Thymus (tissue), 11 donors: ENCODE results near the gene TENM3. TPM values are rescaled to one million over a fixed set of nuclear protein-coding genes. Genes with fewer than 3 reads are reported as not detected.

Experiments
- DNase-seq, 9 donors: peaks; one replicate each; pipeline ENCODE4 v3.0.0-alpha.2; 2013; ENCODE audit warnings: low spot score in 9 of 9, low read depth in 6 of 9, missing footprints in 1 of 9
- H3K27ac ChIP-seq, 2 donors: one replicate each; pipeline ENCODE4 v1.5.1; 2013; ENCODE audit warnings: control low read depth in 1 of 2, low read depth in 1 of 2, low read length in 1 of 2, mild to moderate bottlenecking in 1 of 2, moderate library complexity in 1 of 2
- H3K27me3 ChIP-seq, 2 donors: one replicate each; pipeline ENCODE4 v1.5.1; 2013; ENCODE audit warnings: low read length in 1 of 2; ENCODE audit not compliant: control insufficient read depth in 2 of 2, insufficient read depth in 1 of 2
- H3K36me3 ChIP-seq, 2 donors: one replicate each; pipeline ENCODE4 v1.5.1; 2013; ENCODE audit warnings: low read length in 1 of 2, mild to moderate bottlenecking in 1 of 2, moderate library complexity in 1 of 2; ENCODE audit not compliant: control insufficient read depth in 2 of 2, insufficient read depth in 2 of 2
- H3K4me1 ChIP-seq, 2 donors: one replicate each; pipeline ENCODE4 v1.5.1; 2013; ENCODE audit warnings: low read length in 2 of 2; ENCODE audit not compliant: control insufficient read depth in 2 of 2, insufficient read depth in 2 of 2
- H3K4me3 ChIP-seq, 2 donors: one replicate each; pipeline ENCODE4 v1.5.1; 2013; ENCODE audit warnings: low read length in 2 of 2, control low read depth in 1 of 2, mild to moderate bottlenecking in 1 of 2
- H3K9me3 ChIP-seq, 2 donors: one replicate each; pipeline ENCODE4 v1.5.1; 2013; ENCODE audit warnings: low read length in 1 of 2, mild to moderate bottlenecking in 1 of 2; ENCODE audit not compliant: control insufficient read depth in 2 of 2, insufficient read depth in 1 of 2
- WGBS: extraction: QIAGEN DNeasy Blood & Tissue Kit; methylation state at CpG from one replicate; pipeline ENCODE4 v1.1.7; 2013; 5-methylcytosine and 5-hydroxymethylcytosine counted together
- polyA plus RNA-seq: library from polyadenylated mRNA; stranded (reverse); fragments of 200-250 nt; gene quantifications from one replicate; pipeline ENCODE4 v1.2.3, GENCODE V29; 2013
- total RNA-seq: library from RNA; stranded (reverse); fragments of 120-200 nt; gene quantifications from one replicate; pipeline ENCODE4 v1.2.4, GENCODE V29; 2013
- donor health status: healthy.

Gene TENM3
- total and polyA plus RNA-seq, 2 donors, result 2.1 to 9.5 TPM

DNA sequence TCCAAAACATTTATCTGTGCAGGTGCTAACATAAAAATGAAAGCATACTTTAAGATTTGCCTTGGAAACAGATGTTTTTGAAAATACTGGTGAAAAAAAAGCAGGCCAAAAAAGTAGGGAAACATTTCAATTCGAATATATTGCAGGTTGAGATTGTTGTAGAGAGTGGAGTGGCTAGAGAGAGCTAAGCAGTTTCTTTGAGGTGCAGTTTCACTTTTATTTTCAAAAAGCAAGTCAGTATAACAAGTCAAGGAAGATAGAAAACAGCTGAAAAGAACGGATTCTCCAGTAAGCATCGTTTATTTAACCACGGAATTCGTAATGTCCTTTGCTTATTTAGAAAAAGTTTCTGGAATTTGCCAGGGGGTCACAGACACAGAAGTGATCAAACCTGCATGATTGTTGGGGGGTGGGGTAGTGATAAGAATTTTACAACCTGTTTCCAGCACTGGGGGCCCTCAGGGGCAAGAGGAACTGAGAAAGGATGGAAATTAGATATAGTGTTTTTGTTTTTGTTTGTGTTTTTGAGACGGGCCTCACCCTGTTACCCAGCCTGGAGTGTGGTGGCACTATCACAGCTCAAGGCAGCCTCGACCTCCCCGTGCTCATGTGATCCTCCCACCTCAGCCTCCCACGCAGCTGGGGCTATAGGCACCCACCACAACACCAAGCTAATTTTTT lies 175.0 kb downstream of the TENM3 start:
- WGBS, result 86% methylated on average over 9 of the region's 9 CpGs
- Histone ChIP-seq H3K27me3 (no peaks in the 10 kb centered on the region), H3K9me3 (peaks cover 0 to 6% of the 10 kb centered on the region in 2 donors), H3K36me3 (no peaks in the 10 kb centered on the region), H3K27ac (no peak overlapping the region), H3K4me1 (no peaks in the 10 kb centered on the region), H3K4me3 (no peak overlapping the region)
- DNase-seq, result no peak

DNA sequence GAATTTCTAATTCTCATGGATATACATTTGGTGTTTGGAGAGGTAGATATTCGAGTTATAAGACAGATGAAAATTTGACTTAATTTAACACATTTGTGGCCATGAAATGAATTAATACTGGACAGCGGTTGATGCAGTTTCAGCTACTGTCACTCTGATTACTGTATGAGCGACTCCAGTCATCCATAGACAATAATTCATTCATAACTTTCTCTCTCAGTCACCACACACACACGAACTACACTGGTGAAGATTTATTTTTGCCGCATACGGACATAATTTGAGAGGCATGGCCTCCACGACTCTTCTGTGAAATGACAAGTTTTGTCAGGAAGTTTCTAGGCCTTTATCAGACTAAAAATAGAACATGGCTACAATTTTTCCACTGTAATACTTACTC lies 177.0 kb downstream of the TENM3 start:
- Histone ChIP-seq H3K4me1 (no peaks in the 10 kb centered on the region), H3K27me3 (no peaks in the 10 kb centered on the region), H3K36me3 (no peaks in the 10 kb centered on the region), H3K9me3 (peaks cover 0 to 2% of the 10 kb centered on the region in 2 donors), H3K4me3 (no peak overlapping the region), H3K27ac (no peak overlapping the region)
- 87% methylated on average over 7 of the region's 7 CpGs for WGBS
- DNase-seq, result no peak

DNA sequence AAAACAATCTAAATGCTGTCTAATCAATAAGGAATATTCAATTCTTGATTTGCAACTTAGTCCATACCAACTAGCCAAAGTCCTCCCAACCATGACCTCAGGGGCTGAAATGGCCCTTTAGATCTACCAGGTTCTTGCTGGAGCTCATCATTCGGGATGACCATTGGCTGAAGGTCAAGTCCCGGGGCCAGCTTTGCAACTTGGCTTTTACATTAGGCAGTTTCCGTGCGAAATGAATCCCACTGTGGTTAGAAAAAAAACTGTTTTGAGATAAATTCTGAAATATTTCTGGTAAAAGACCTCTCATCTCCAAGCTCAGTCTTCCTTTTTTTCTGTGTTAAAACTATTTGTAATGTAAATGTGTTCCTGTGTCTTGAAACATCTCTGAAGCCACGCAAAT lies 178.6 kb downstream of the TENM3 start:
- Histone ChIP-seq H3K4me1 (no peaks in the 10 kb centered on the region), H3K27me3 (no peaks in the 10 kb centered on the region), H3K4me3 (no peak overlapping the region), H3K9me3 (peaks cover 0 to 2% of the 10 kb centered on the region in 2 donors), H3K27ac (no peak overlapping the region), H3K36me3 (no peaks in the 10 kb centered on the region)
- DNase-seq, result no peak
- 93% methylated on average over 5 of the region's 5 CpGs for WGBS

DNA sequence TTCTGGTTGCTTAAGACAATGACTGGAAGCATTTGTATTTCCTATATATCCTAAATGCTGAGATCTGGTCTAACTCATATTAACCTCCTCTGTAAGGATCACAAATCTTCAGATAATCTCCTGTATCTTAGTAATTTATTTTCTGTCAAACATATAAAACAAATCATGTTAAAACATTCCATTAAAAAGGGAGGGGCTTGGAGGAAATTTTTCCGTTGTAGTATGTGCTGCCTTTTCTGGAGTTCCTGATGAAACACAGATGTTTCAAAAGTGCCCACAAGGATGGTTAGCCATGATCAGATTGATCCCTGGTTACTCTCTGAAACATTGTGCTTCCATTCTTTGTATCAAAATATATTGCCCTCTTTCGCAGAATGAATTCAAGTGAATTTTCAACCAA lies 182.1 kb downstream of the TENM3 start:
- Histone ChIP-seq H3K36me3 (no peaks in the 10 kb centered on the region), H3K4me1 (no peaks in the 10 kb centered on the region), H3K27me3 (no peaks in the 10 kb centered on the region), H3K27ac (no peak overlapping the region), H3K4me3 (no peak overlapping the region), H3K9me3 (no peaks in the 10 kb centered on the region)
- 94% methylated on average over 2 of the region's 2 CpGs for WGBS
- no peak for DNase-seq

DNA sequence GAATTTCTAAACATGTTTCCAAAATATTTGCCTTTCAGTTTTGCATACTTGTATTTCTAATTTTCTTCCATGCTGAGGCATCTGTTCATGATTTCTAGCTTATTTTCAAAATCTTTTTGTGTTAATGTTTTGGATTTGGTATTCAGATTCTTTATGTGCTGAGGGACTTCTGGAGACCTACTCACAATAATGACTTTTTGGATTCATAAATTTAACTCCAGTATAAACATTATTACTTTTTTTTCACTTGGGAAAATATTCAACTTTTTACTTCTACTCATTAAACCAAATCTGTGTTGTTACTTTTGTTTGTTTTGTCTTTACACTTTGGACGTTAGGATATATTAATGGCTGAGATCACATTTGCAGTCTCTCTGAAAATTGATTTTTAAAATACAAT lies 183.7 kb downstream of the TENM3 start:
- H3K36me3 ChIP-seq, result no peaks in the 10 kb centered on the region
- H3K9me3 ChIP-seq, result no peaks in the 10 kb centered on the region
- H3K4me3 ChIP-seq, result no peak overlapping the region
- no peaks in the 10 kb centered on the region for H3K27me3 ChIP-seq
- H3K4me1 ChIP-seq, result no peaks in the 10 kb centered on the region
- no peak for DNase-seq
- 84% methylated on average over 1 of the region's 1 CpG for WGBS
- no peak overlapping the region for H3K27ac ChIP-seq

GRCh38 chr4:182427554-182427953 lies 184.4 kb downstream of the TENM3 start:
- no peak overlapping the region for H3K27ac ChIP-seq
- no peaks in the 10 kb centered on the region for H3K9me3 ChIP-seq
- WGBS, result 97% methylated on average over 2 of the region's 2 CpGs
- H3K4me3 ChIP-seq, result no peak overlapping the region
- no peaks in the 10 kb centered on the region for H3K27me3 ChIP-seq
- no peaks in the 10 kb centered on the region for H3K36me3 ChIP-seq
- H3K4me1 ChIP-seq, result no peaks in the 10 kb centered on the region
- DNase-seq, result no peak

DNA sequence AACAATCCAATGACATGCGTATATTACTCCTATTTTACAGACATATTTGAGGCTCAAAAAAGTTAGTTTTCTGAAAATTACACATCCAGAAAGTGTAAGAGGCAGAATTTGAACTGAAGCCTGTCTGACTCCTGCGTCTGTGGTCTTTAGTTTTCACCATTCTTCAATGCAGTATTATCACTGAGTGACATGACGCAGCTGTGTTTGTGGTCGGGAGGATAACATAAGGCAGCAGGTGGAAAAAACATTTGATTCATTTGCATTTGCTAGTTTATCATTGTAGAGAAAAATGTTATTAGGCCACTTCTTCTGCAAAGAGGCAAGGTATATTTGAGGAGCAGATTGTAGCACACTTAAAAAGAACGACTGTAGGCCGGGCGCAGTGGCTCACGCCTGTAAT lies 186.7 kb downstream of the TENM3 start:
- Histone ChIP-seq H3K27me3 (no peaks in the 10 kb centered on the region), H3K9me3 (no peaks in the 10 kb centered on the region), H3K27ac (no peak overlapping the region), H3K36me3 (no peaks in the 10 kb centered on the region), H3K4me1 (no peaks in the 10 kb centered on the region), H3K4me3 (no peak overlapping the region)
- 83% methylated on average over 8 of the region's 8 CpGs for WGBS
- no peak for DNase-seq

GRCh38 chr4:182432819-182433218 lies 189.6 kb downstream of the TENM3 start:
- Histone ChIP-seq H3K27ac (no peak overlapping the region), H3K4me3 (no peak overlapping the region), H3K27me3 (no peaks in the 10 kb centered on the region), H3K9me3 (no peaks in the 10 kb centered on the region), H3K36me3 (no peaks in the 10 kb centered on the region), H3K4me1 (no peaks in the 10 kb centered on the region)
- DNase-seq, result no peak
- WGBS, result 90% methylated on average over 1 of the region's 1 CpG

DNA sequence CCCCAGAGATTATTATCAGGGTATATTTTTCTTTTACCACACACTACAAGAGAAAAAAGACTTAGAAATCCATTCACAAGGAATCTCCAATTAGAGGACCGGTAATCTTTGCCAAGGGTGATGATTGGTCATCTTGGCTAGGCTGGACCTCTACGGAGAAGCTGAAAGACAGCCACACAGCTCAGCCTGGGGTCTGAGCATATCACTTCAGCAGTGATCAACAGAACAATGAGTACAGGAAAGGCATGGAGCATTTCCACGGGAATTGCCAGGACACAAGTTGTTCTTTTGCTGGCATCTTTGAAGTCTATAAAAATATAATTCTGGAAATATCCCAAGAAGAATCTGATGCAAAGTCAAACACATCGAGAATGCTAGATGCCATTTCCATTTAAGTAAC lies 191.5 kb downstream of the TENM3 start:
- Histone ChIP-seq H3K4me1 (no peaks in the 10 kb centered on the region), H3K27me3 (no peaks in the 10 kb centered on the region), H3K27ac (no peak overlapping the region), H3K9me3 (no peaks in the 10 kb centered on the region), H3K36me3 (no peaks in the 10 kb centered on the region), H3K4me3 (no peak overlapping the region)
- no peak for DNase-seq
- WGBS, result 91% methylated on average over 4 of the region's 4 CpGs
